ENCODE results near the gene SKAP1. TPM values are rescaled to one million over a fixed set of nuclear protein-coding genes. Genes with fewer than 3 reads are reported as not detected.

Gene SKAP1
- total RNA-seq, 5 donors from 2014 or later (not counting 1 experiment from before 2014, with no cell fraction given), result 71.5 to 142 (median 80.4) TPM

- Histone ChIP-seq H3K4me1 (ENCODE audit: control insufficient read depth in 1 of 2, extremely low read depth in 1 of 2, insufficient read depth in 2 of 2, low read length in 2 of 2) (peaks cover 0 to 12% of the 10 kb centered on the region in 2 experiments), H3K9me3 (no peaks in the 10 kb centered on the region), H3K36me3 (ENCODE audit: control insufficient read depth in 2 of 2, extremely low read depth in 1 of 2, insufficient read depth in 1 of 2, low read length in 1 of 2) (no peaks in the 10 kb centered on the region), H3K4me3 (ENCODE audit: control insufficient read depth in 1 of 2, extremely low read depth in 1 of 2, low read length in 1 of 2) (no peak overlapping the region), H3K27ac (ENCODE audit: low read length) (no peak overlapping the region), H3K27me3 (replicated peaks in 1 of 2; ENCODE audit: control insufficient read depth in 2 of 2, extremely low read depth in 1 of 2, insufficient read depth in 2 of 2, low read length in 1 of 2) (no peaks in the 10 kb centered on the region)
- WGBS (ENCODE audit: insufficient coverage), result no CpG with 5 or more reads among the region's 1 CpG
- H3K4me1 Mint-ChIP-seq, result peaks cover 12 to 30% (median 23%) of the 10 kb centered on the region in 3 donors
- H3K27me3 Mint-ChIP-seq, result no peaks in the 10 kb centered on the region
- DNase-seq (no peak), ATAC-seq (replicated peaks in 1 of 4) (no peak)
- no peak overlapping the region for H3K4me3 Mint-ChIP-seq
- H3K9me3 Mint-ChIP-seq, result no peaks in the 10 kb centered on the region
- peak overlapping the region; percentile 22 to 49 for H3K27ac Mint-ChIP-seq
- ChIA-PET POLR2A (interaction anchor here in 1 of 2 donors (0.6 kb wide), 1 partner anchor 208 kb away, joined by 3 read pairs; no protein-coding TSS in a partner anchor), CTCF (no interaction called here)
- H3K36me3 Mint-ChIP-seq, result peaks cover 3% of the 10 kb centered on the region
Observed at GRCh38 chr17:48269209-48269608, 160.8 kb downstream of the SKAP1 start.

DNA sequence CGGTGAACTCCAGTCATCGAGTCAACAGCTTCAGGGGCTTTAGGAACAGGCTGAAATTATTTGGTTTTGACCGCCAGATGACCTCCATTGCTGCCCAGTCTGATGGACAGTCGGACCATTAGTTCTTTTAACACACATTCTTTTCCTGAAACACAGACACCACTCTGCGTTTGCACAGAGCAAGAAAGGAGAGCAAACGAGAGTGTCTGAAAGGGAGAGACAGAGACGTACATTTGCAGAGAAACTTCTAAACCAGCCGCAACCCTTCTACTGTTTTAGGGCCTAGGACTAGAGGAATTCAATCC, 166.3 kb downstream of the SKAP1 start:
- Histone ChIP-seq H3K4me1 (ENCODE audit: control insufficient read depth in 1 of 2, extremely low read depth in 1 of 2, insufficient read depth in 2 of 2, low read length in 2 of 2) (peaks cover 0 to 12% of the 10 kb centered on the region in 2 experiments), H3K4me3 (ENCODE audit: control insufficient read depth in 1 of 2, extremely low read depth in 1 of 2, low read length in 1 of 2) (no peak overlapping the region), H3K27ac (ENCODE audit: low read length) (no peak overlapping the region), H3K9me3 (no peaks in the 10 kb centered on the region), H3K27me3 (replicated peaks in 1 of 2; ENCODE audit: control insufficient read depth in 2 of 2, extremely low read depth in 1 of 2, insufficient read depth in 2 of 2, low read length in 1 of 2) (no peaks in the 10 kb centered on the region), H3K36me3 (ENCODE audit: control insufficient read depth in 2 of 2, extremely low read depth in 1 of 2, insufficient read depth in 1 of 2, low read length in 1 of 2) (peaks cover 0 to 14% of the 10 kb centered on the region in 2 donors)
- CTCF ChIA-PET, result interaction anchor here in 1 of 2 donors (0.6 to 2.8 kb wide), 12 partner anchors 13 to 338 kb away, joined by 3 to 18 read pairs (median 4); partner anchors contain the start of gene HOXB5
- no peak overlapping the region for H3K27ac Mint-ChIP-seq
- ATAC-seq (replicated peaks in 1 of 4), result no peak
- WGBS (ENCODE audit: insufficient coverage), result 100% methylated on average over 5 of the region's 8 CpGs
- H3K27me3 Mint-ChIP-seq, result no peaks in the 10 kb centered on the region
- H3K36me3 Mint-ChIP-seq, result peaks cover 18% of the 10 kb centered on the region
- DNase-seq, result no peak
- POLR2A ChIA-PET, result interaction anchor here in 1 of 2 donors (1.0 kb wide), 1 partner anchor 330 kb away, joined by 3 read pairs; no protein-coding TSS in a partner anchor
- H3K4me3 Mint-ChIP-seq, result no peak overlapping the region
- H3K9me3 Mint-ChIP-seq, result no peaks in the 10 kb centered on the region
- peaks cover 12 to 30% (median 28%) of the 10 kb centered on the region in 3 donors for H3K4me1 Mint-ChIP-seq

- H3K27ac ChIP-seq (ENCODE audit: low read length), result no peak overlapping the region
- Mint-ChIP-seq H3K36me3 (peaks cover 16% of the 10 kb centered on the region), H3K9me3 (no peaks in the 10 kb centered on the region), H3K4me1 (peaks cover 12 to 28% (median 28%) of the 10 kb centered on the region in 3 donors), H3K27me3 (no peaks in the 10 kb centered on the region), H3K4me3 (no peak overlapping the region), H3K27ac (no peak overlapping the region)
- ChIA-PET POLR2A (interaction anchor here in 1 of 2 donors (1.0 kb wide), 1 partner anchor 330 kb away, joined by 3 read pairs; no protein-coding TSS in a partner anchor), CTCF (interaction anchor here (0.6 to 2.8 kb wide), 26 partner anchors 13 to 373 kb away, joined by 3 to 18 read pairs (median 4); partner anchors contain the start of gene HOXB5 (in 1 of the 2))
- H3K4me3 ChIP-seq (ENCODE audit: control insufficient read depth in 1 of 2, extremely low read depth in 1 of 2, low read length in 1 of 2), result no peak overlapping the region
- DNase-seq, result peak in 1 of 35 experiments; percentile 32
- no peaks in the 10 kb centered on the region for H3K27me3 ChIP-seq (replicated peaks in 1 of 2; ENCODE audit: control insufficient read depth in 2 of 2, extremely low read depth in 1 of 2, insufficient read depth in 2 of 2, low read length in 1 of 2)
- WGBS (ENCODE audit: insufficient coverage), result 94% methylated on average over 2 of the region's 2 CpGs
- no peaks in the 10 kb centered on the region for H3K9me3 ChIP-seq
- H3K36me3 ChIP-seq (ENCODE audit: control insufficient read depth in 2 of 2, extremely low read depth in 1 of 2, insufficient read depth in 1 of 2, low read length in 1 of 2), result peaks cover 0 to 14% of the 10 kb centered on the region in 2 donors
- ATAC-seq (replicated peaks in 1 of 4), result no peak
- H3K4me1 ChIP-seq (ENCODE audit: control insufficient read depth in 1 of 2, extremely low read depth in 1 of 2, insufficient read depth in 2 of 2, low read length in 2 of 2), result peaks cover 0 to 12% of the 10 kb centered on the region in 2 experiments
Observed at GRCh38 chr17:48262982-48263730, 166.9 kb downstream of the SKAP1 start.

DNA sequence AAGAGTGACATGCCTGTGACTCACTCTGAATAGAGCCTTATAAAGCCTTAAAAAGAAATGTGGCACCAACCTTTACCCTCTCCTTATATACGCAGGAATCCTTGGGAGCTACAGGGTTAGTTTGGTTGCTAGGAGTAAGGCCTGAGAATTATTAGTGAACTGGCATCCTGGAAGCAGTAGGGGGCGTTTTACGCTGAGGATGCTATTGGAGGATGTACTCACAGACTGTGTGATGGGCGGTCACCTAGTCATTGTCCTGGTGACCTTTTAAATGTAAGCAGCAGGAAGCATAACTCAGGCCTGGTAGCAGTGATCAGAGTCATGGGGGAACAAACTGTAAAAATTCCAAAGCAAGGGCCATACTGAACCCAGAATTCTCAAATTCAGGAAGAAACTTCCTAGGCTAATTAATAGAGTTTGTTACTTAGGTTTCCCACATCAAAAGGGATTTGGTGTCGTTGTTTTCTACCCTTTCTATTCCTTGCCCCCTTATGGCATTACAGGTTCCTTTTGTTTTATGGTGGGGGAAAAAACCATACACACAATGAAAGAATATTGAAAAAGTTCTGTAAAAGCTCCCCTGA, 168.6 kb downstream of the SKAP1 start:
- H3K4me3 Mint-ChIP-seq, result no peak overlapping the region
- H3K27ac Mint-ChIP-seq, result peak overlapping the region in 1 of 2 donors; percentile 43
- H3K4me3 ChIP-seq (ENCODE audit: control insufficient read depth in 1 of 2, extremely low read depth in 1 of 2, low read length in 1 of 2), result no peak overlapping the region
- no peak for ATAC-seq (replicated peaks in 1 of 4)
- H3K4me1 ChIP-seq (ENCODE audit: control insufficient read depth in 1 of 2, extremely low read depth in 1 of 2, insufficient read depth in 2 of 2, low read length in 2 of 2), result peaks cover 0 to 10% of the 10 kb centered on the region in 2 experiments
- peaks cover 7 to 26% (median 20%) of the 10 kb centered on the region in 3 donors for H3K4me1 Mint-ChIP-seq
- WGBS (ENCODE audit: insufficient coverage), result 77% methylated on average over 3 of the region's 5 CpGs
- DNase-seq, result no peak
- no peaks in the 10 kb centered on the region for H3K27me3 ChIP-seq (replicated peaks in 1 of 2; ENCODE audit: control insufficient read depth in 2 of 2, extremely low read depth in 1 of 2, insufficient read depth in 2 of 2, low read length in 1 of 2)
- H3K9me3 Mint-ChIP-seq, result no peaks in the 10 kb centered on the region
- H3K27me3 Mint-ChIP-seq, result no peaks in the 10 kb centered on the region
- POLR2A ChIA-PET, result no interaction called here
- peaks cover 22% of the 10 kb centered on the region for H3K36me3 Mint-ChIP-seq
- no peaks in the 10 kb centered on the region for H3K9me3 ChIP-seq
- H3K36me3 ChIP-seq (ENCODE audit: control insufficient read depth in 2 of 2, extremely low read depth in 1 of 2, insufficient read depth in 1 of 2, low read length in 1 of 2), result peaks cover 0 to 27% of the 10 kb centered on the region in 2 donors
- CTCF ChIA-PET, result interaction anchor here in 1 of 2 donors (0.6 kb wide), 1 partner anchor 90 kb away, joined by 3 read pairs; no protein-coding TSS in a partner anchor
- H3K27ac ChIP-seq (ENCODE audit: low read length), result no peak overlapping the region

DNA sequence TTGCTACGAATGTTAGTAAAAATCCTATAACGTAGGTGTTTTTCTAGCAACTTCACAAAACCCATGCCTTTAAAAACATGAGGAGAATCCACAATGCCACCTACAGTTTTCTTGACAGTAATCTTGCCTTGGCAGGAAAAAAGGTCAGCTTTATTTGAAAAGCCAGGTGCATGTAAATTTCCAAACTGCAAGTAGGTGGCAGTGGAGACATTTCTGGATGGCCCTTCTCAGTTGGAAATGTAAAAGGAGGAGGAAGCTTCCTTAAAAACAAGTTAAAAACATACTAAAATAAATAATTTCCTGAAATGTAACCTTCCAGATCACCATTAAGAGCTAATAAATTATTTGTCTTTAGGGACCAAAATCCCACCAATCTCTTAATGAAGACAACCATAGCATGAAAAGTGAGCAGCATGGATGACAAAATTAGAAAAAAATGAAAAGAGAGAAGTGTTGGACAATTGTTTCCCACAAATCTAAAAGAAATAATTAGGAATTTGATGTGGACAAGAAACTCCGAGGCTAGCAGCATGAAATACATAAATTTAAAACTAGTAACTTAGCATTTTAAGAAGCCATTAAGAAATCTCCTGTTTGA, 170.2 kb downstream of the SKAP1 start:
- Histone ChIP-seq H3K27me3 (replicated peaks in 1 of 2; ENCODE audit: control insufficient read depth in 2 of 2, extremely low read depth in 1 of 2, insufficient read depth in 2 of 2, low read length in 1 of 2) (no peaks in the 10 kb centered on the region), H3K4me1 (ENCODE audit: control insufficient read depth in 1 of 2, extremely low read depth in 1 of 2, insufficient read depth in 2 of 2, low read length in 2 of 2) (peaks cover 0 to under 1% of the 10 kb centered on the region in 2 experiments), H3K9me3 (no peaks in the 10 kb centered on the region), H3K27ac (ENCODE audit: low read length) (no peak overlapping the region), H3K36me3 (ENCODE audit: control insufficient read depth in 2 of 2, extremely low read depth in 1 of 2, insufficient read depth in 1 of 2, low read length in 1 of 2) (peaks cover 0 to 27% of the 10 kb centered on the region in 2 donors), H3K4me3 (ENCODE audit: control insufficient read depth in 1 of 2, extremely low read depth in 1 of 2, low read length in 1 of 2) (no peak overlapping the region)
- Mint-ChIP-seq H3K27ac (no peak overlapping the region), H3K4me3 (no peak overlapping the region), H3K9me3 (no peaks in the 10 kb centered on the region), H3K36me3 (peaks cover 23% of the 10 kb centered on the region), H3K4me1 (peaks cover 0 to 14% (median 9%) of the 10 kb centered on the region in 3 donors), H3K27me3 (no peaks in the 10 kb centered on the region)
- peak in 1 of 35 experiments; percentile 23 for DNase-seq
- WGBS (ENCODE audit: insufficient coverage), result no CpG with 5 or more reads among the region's 3 CpGs
- CTCF ChIA-PET, result interaction anchor here in 1 of 2 donors (0.6 to 1.5 kb wide), 7 partner anchors 9 to 355 kb away, joined by 3 to 6 read pairs (median 5); partner anchors contain the start of gene HOXB5
- no peak for ATAC-seq (replicated peaks in 1 of 4)
- POLR2A ChIA-PET, result no interaction called here

DNA sequence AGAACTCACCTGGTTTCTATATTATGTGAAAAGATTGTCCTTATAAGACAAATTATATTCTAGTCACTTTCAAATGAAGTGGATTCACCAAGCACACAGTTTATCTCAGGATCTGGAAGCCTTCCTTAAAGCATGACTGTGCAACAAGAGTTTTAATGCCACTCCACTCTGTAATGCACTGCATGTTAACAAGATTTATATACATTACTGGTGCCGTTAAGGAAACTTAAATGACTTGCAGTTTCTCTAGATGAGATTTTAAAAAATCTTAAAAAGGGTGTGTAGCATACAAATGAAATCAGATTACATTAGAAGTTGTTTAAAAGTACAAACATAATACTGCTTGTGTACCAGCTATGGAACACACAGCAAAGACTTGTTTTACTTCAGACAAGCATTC, 171.7 kb downstream of the SKAP1 start:
- Histone ChIP-seq H3K4me3 (ENCODE audit: control insufficient read depth in 1 of 2, extremely low read depth in 1 of 2, low read length in 1 of 2) (no peak overlapping the region), H3K4me1 (ENCODE audit: control insufficient read depth in 1 of 2, extremely low read depth in 1 of 2, insufficient read depth in 2 of 2, low read length in 2 of 2) (no peaks in the 10 kb centered on the region), H3K27me3 (replicated peaks in 1 of 2; ENCODE audit: control insufficient read depth in 2 of 2, extremely low read depth in 1 of 2, insufficient read depth in 2 of 2, low read length in 1 of 2) (no peaks in the 10 kb centered on the region), H3K36me3 (ENCODE audit: control insufficient read depth in 2 of 2, extremely low read depth in 1 of 2, insufficient read depth in 1 of 2, low read length in 1 of 2) (peaks cover 0 to 31% of the 10 kb centered on the region in 2 donors), H3K9me3 (no peaks in the 10 kb centered on the region), H3K27ac (ENCODE audit: low read length) (no peak overlapping the region)
- WGBS (ENCODE audit: insufficient coverage), result no CpG with 5 or more reads among the region's 1 CpG
- Mint-ChIP-seq H3K27me3 (no peaks in the 10 kb centered on the region), H3K36me3 (peaks cover 26% of the 10 kb centered on the region), H3K4me1 (peaks cover 0 to 9% (median 4%) of the 10 kb centered on the region in 3 donors), H3K27ac (peak overlapping the region in 1 of 2 donors; percentile 16), H3K9me3 (no peaks in the 10 kb centered on the region), H3K4me3 (no peak overlapping the region)
- DNase-seq (no peak), ATAC-seq (replicated peaks in 1 of 4) (no peak)
- ChIA-PET CTCF (interaction anchor here (0.6 to 1.9 kb wide), 2 partner anchors 12 to 378 kb away, joined by 4 to 5 read pairs; no protein-coding TSS in a partner anchor), POLR2A (interaction anchor here in 1 of 2 donors (0.5 kb wide), 1 partner anchor 34 kb away, joined by 5 read pairs; no protein-coding TSS in a partner anchor)

All from T-cell (primary cell).